ENCODE data around the gene DPYSL3. TPM values are rescaled to one million over a fixed set of nuclear protein-coding genes. Genes with fewer than 3 reads are reported as not detected.

Gene DPYSL3
- total RNA-seq, 4 donors from 2014 or later, result 175 to 475 (median 290) TPM

DNA sequence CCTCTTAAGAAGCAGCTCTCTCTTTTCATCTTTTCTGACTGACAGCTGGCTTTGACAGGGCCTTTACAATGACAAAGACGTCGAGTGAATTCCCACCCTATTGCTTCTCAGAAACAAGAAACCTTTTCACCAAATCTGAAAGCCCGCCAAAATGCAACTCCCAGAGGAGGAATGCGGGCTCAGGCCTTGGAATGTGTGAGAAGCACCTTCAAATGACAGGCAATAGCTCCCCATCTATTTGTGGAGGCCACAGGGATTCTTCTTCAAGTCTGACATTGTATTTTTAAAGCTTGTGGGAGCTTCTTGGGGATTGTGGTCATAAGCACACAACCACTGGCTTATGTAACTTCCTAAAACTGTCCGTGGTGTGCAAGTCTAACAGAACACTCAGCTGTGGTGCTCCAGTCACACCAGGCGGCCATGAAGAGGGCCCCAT, 72.7 kb downstream of the DPYSL3 start:
- Histone ChIP-seq H3K4me1 (peaks cover 18 to 100% (median 27%) of the 10 kb centered on the region in 3 donors), H3K9me3 (no peaks in the 10 kb centered on the region), H3K4me3 (no peak overlapping the region), H3K27me3 (no peaks in the 10 kb centered on the region), H3K27ac (peak overlapping the region in 3 of 4 donors; percentile 26 to 62 (median 28)), H3K36me3 (no peaks in the 10 kb centered on the region)
- WGBS, 2 donors (ENCODE audit: low coverage in 1 of 2), result 50% methylated on average over 3 of the region's 6 CpGs; no CpG with 5 or more reads in 1 of the 2 donors
- TF ChIP-seq POLR2A (IDR thresholded peaks at IDR 0.05), result no peak
- ATAC-seq, result no peak

GRCh38 chr5:147436596-147436995, 73.3 kb downstream of the DPYSL3 start:
- no peak for ATAC-seq
- Histone ChIP-seq H3K27me3 (no peaks in the 10 kb centered on the region), H3K4me1 (peaks cover 18 to 100% (median 33%) of the 10 kb centered on the region in 3 donors), H3K27ac (peak overlapping the region in 3 of 4 donors; percentile 26 to 62 (median 28)), H3K36me3 (no peaks in the 10 kb centered on the region), H3K4me3 (no peak overlapping the region), H3K9me3 (no peaks in the 10 kb centered on the region)
- WGBS, 2 donors (ENCODE audit: low coverage in 1 of 2), result 77 to 80% methylated on average over 3 of the region's 3 CpGs
- no peak for TF ChIP-seq EP300 (IDR thresholded peaks at IDR 0.05)
- TF ChIP-seq POLR2AphosphoS5 (IDR thresholded peaks at IDR 0.05), result no peak
- TF ChIP-seq POLR2A (IDR thresholded peaks at IDR 0.05), result no peak

- H3K36me3 ChIP-seq, result no peaks in the 10 kb centered on the region
- no peaks in the 10 kb centered on the region for H3K27me3 ChIP-seq
- H3K9me3 ChIP-seq, result no peaks in the 10 kb centered on the region
- H3K27ac ChIP-seq, result peak overlapping the region in 3 of 4 donors; percentile 12 to 77 (median 74)
- H3K4me3 ChIP-seq, result no peak overlapping the region
- WGBS, 2 donors (ENCODE audit: low coverage in 1 of 2), result 63 to 80% methylated on average over 2 to 3 of the region's 3 CpGs
- TF ChIP-seq EP300 (IDR thresholded peaks at IDR 0.05) (no peak), POLR2AphosphoS5 (IDR thresholded peaks at IDR 0.05) (no peak), POLR2A (IDR thresholded peaks at IDR 0.05) (no peak), CTCF (IDR thresholded peaks at IDR 0.05) (no peak)
- ATAC-seq, result no peak
- peaks cover 27 to 100% (median 47%) of the 10 kb centered on the region in 3 donors for H3K4me1 ChIP-seq
These were observed 75.8 kb downstream of the DPYSL3 start for GRCh38 chr5:147434049-147434448.

- TF ChIP-seq CTCF (IDR thresholded peaks at IDR 0.05), result no peak
- H3K27me3 ChIP-seq, result no peaks in the 10 kb centered on the region
- no peaks in the 10 kb centered on the region for H3K36me3 ChIP-seq
- no peak for ATAC-seq
- H3K4me1 ChIP-seq, result peaks cover 42 to 100% (median 57%) of the 10 kb centered on the region in 3 donors
- 25 to 29% methylated on average over 3 to 4 of the region's 4 CpGs for WGBS, 2 donors (ENCODE audit: low coverage in 1 of 2)
- no peaks in the 10 kb centered on the region for H3K9me3 ChIP-seq
- H3K4me3 ChIP-seq, result no peak overlapping the region
- peak overlapping the region in 3 of 4 donors; percentile 74 to 77 (median 76) for H3K27ac ChIP-seq
These were observed 77.5 kb downstream of the DPYSL3 start for GRCh38 chr5:147432323-147432722.

DNA sequence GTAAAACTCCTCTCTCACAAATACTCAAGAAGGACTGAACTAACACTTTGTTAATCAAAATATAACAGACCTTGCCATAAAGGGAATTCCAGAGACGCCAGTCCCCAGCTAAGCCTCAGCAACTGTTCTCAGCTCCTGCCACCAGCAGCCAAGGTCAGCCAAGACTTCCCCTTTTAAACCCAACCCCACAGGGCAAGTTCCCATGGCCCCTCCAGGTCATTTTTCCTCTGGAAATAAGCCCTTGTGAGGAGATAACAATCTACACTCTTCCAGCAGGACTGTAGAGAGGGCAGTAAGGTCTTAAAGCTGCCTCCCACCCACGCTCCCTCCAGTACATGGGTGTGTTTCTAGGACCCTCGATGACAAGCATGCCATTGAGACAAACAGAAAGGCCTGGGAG, 78.3 kb downstream of the DPYSL3 start:
- 0 to 43% methylated on average over 1 to 3 of the region's 3 CpGs for WGBS, 2 donors (ENCODE audit: low coverage in 1 of 2)
- Histone ChIP-seq H3K4me3 (no peak overlapping the region), H3K9me3 (no peaks in the 10 kb centered on the region), H3K36me3 (no peaks in the 10 kb centered on the region), H3K27ac (peak overlapping the region in 3 of 4 donors; percentile 74 to 77 (median 76)), H3K4me1 (peaks cover 50 to 100% (median 57%) of the 10 kb centered on the region in 3 donors), H3K27me3 (no peaks in the 10 kb centered on the region)
- no peak for ATAC-seq
- TF ChIP-seq EP300 (IDR thresholded peaks at IDR 0.05), result no peak
- no peak for TF ChIP-seq CTCF (IDR thresholded peaks at IDR 0.05)
- TF ChIP-seq POLR2AphosphoS5 (IDR thresholded peaks at IDR 0.05), result no peak
- no peak for TF ChIP-seq POLR2A (IDR thresholded peaks at IDR 0.05)

DNA sequence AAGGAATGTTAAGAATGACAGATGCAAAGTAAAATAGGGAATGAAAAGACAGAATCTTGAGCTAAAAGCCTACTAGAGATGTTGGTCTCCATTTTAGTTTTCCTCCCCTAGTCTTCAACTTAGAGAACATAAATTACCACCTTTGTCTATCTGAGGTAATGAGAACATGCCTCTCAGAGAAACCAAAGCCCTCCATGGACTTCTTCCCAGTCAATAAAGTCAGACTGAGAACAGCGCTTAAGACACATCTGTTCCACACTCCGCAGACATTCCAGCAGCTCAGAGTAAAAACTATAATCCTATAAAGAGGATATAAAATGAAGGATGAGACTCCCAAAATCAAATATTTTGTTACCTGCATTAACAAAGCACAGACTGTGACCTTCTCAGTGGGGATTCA, 79.2 kb downstream of the DPYSL3 start:
- Histone ChIP-seq H3K4me1 (peaks cover 49 to 100% (median 60%) of the 10 kb centered on the region in 3 donors), H3K27ac (peak overlapping the region in 3 of 4 donors; percentile 74 to 77 (median 76)), H3K27me3 (no peaks in the 10 kb centered on the region), H3K36me3 (no peaks in the 10 kb centered on the region), H3K9me3 (no peaks in the 10 kb centered on the region), H3K4me3 (no peak overlapping the region)
- no peak for ATAC-seq
- TF ChIP-seq CTCF (IDR thresholded peaks at IDR 0.05), result no peak
- no peak for TF ChIP-seq POLR2A (IDR thresholded peaks at IDR 0.05)
- no peak for TF ChIP-seq POLR2AphosphoS5 (IDR thresholded peaks at IDR 0.05)
- WGBS, 2 donors (ENCODE audit: low coverage in 1 of 2), result 33 to 78% methylated on average over 1 to 2 of the region's 2 CpGs

Data from gastroesophageal sphincter (tissue), 4 donors.